Stimulated activated CD4-positive, alpha-beta T cell treated with anti-CD3 and anti-CD28 coated beads, TNF-alpha, amount 100 ng/mL, for 4 hours (primary cell): Measurements from ENCODE around the gene NTF3.

Experiments used
- DNase-seq, 3 experiments: peaks; one replicate each; pipeline ENCODE4 v3.0.0-alpha.2; 2020; ENCODE audit warnings: low read depth in 3 of 3

The NTF3 gene

DNA sequence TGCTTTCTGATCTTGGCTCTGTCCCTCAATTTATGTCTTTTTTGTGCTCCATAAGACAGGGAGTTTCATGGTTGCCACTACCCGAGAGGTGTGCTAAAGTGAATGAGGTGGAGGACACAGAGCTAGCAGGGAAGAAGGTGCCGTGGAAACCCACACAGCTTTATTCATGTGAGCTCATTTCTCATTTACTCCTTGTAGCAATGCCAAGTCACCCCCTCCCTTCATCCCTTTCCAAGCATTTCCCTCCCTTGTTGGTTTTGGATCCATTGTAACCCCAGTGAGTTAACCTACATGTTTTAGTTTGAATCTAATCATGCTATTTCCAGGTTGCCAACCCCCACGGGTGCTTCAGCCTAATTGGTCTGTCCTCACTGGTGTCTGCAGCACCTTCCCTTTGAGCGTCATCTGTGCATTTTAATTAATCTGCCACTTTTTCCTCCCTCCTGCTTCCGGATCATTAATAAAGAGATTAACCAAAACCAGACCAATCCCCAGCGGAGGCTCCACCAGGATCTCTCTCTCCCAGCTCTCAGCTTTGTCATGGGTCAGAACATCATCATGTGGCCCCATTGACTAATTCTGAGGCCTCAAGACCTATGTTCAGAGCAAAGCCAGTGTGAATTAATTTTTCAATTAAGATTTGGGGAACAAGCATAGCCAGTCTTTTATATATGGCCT lies 56.2 kb downstream of the NTF3 start:
- DNase-seq, result no peak

DNA sequence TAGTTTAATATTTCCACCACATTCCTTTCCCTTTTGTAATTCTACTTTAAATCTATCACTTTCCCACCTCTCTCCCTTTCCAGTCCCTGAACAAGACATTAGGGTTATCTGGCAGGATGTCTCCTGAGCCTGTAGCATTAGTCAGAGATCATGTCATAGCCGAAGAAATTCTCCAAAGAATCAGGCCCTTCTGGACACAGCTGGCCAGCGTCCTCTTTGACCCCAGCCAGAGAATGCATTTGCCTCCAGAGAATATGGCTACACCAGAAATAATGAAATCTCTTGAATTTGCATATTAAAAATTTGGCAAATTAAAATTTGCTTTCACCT lies 56.7 kb downstream of the NTF3 start:
- DNase-seq, result no peak

DNA sequence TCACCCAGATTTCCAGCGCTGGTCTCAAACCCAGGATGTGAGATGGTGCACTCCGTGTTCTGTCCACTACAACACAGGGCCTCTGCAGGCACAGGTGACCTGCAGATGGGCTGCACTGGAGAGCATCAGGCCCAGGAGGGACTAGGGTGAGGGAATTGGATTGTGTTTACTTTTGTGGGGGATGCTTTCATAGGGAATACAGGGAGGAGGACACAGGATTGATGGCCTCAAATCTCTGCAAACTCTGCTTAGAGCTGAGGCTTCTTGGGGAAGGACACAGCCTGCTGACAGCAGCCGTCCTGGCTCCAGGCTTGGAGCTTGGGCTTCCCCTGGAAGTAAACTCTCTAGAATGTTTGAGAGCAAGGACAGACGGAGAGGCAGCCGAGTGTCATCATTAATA lies 57.1 kb downstream of the NTF3 start:
- DNase-seq, result no peak

DNA sequence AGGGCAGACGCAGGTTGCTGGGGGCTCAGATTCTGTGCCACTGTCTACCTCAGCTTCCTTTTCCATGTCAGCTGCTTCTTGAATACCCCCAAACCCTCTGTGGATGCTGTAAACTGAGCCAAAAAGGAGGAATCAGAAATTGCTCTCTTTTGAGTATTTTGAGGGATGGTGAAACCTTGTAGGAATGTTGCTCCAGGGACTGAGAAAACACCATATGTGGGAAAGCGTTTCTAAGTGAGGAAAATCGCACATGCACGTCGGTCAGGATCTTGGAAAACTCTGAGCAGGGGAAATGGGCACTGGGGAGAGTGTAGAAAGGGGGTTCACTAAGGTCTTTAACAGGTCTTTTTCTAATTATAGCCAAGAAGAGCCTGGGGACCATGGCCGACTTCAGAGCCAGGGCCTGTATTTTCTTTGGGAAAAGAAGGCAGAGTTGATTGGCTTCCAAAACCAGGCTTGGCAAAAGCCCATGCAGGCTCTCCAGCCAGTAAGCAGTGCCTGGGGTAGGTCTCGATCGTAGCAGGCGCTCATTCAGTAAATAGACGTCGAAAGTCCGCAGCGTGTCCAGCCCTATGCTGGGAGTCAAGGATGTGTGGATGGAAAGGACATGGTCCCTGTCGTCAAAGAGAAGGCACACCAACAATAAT lies 58.0 kb downstream of the NTF3 start:
- DNase-seq, result no peak

DNA sequence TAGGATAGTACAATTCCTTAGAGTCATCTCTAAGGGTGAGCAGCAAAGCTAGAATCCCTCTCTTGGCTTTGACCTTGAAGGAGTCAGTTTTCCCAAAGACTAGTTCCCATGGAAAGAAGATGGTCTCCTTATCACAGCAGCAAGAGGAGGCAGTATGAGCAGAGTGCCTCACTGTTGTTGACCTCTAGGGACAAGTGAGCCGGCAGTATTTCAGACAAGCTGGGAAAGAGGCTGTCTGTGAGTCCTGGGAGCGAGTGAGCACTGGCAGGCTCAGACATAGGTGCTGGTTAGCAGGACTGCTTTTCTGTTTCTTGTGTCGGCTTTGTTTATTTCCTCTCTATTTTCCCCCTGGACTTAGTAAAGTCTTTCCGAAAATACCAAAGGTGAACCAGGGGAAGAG lies 60.7 kb downstream of the NTF3 start:
- DNase-seq, result no peak

DNA sequence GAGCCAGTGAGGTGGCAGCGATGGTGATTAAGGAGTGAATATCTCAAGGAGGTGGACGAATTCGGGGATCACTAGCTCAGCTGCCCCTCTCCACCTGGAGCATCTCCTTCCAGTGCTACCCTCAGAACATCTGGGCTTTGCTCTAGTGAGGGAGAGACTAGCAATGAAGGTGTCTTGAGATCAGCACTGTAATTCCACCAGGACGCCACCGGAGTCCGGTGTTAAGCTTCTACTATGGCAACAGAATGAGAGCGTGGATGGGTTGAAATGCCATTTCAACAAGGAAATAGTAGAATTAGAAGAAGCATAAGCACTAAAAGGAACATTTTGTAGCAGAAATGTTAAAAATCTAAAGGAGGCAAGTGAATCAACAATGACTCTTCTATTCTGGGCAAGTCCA lies 61.1 kb downstream of the NTF3 start:
- no peak for DNase-seq

DNA sequence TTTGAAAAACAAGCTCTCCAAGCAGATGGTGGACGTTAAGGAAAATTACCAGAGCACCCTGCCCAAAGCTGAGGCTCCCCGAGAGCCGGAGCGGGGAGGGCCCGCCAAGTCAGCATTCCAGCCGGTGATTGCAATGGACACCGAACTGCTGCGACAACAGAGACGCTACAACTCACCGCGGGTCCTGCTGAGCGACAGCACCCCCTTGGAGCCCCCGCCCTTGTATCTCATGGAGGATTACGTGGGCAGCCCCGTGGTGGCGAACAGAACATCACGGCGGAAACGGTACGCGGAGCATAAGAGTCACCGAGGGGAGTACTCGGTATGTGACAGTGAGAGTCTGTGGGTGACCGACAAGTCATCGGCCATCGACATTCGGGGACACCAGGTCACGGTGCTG lies 62.4 kb downstream of the NTF3 start:
- no peak for DNase-seq

DNA sequence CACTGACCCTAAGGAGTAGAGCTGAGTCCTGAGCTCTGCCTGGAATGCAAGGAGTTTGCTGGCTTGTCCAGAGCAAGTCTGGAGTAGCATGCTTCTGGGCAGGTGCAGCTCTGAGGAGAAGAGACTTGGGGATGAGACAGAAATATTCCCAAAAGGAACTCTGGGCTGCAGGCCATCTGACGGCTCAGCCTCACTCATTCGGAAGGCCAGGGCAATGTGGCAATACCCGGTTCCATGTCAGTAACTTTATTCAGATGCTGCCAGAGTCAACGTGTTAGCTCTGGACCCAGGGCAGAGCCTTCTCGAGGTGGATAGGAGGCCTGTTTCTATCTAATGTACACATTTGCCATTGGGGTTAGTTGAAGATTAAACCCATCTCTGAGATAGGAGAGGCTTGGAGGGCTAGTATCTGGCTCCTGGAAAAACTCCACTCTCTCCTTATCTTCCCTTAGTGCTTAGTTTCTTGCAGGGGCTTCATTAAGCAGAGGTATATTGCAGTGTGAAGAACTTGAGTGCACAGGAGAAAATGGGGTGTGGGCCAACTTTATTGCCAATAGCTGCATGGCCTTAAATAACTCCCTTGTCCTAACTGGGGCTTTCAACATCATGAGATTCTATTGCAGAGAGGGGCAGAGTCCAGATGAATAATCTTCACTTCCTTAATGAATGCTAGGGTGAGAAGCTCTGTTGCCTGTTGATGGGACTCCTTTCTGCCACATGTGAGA lies 65.6 kb downstream of the NTF3 start:
- no peak for DNase-seq

DNA sequence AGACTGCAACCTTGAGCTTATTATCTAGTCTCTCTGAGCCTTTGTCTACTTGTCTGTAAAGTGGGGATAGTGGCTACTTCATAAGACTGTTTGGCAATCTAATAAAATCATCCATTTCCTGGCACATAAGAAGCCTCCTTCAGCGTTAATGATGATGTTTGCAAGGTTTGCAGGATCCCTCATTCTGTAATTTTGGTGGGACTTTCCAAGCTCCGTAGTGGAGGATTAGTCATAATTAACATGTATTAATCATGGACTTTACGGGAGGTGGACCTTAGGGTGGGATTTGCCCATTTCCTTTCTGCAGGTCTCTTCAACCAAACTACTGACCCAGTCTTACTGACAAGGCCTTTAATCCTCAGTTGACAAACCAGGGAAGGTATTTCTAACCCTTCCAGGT lies 66.2 kb downstream of the NTF3 start:
- no peak for DNase-seq

DNA sequence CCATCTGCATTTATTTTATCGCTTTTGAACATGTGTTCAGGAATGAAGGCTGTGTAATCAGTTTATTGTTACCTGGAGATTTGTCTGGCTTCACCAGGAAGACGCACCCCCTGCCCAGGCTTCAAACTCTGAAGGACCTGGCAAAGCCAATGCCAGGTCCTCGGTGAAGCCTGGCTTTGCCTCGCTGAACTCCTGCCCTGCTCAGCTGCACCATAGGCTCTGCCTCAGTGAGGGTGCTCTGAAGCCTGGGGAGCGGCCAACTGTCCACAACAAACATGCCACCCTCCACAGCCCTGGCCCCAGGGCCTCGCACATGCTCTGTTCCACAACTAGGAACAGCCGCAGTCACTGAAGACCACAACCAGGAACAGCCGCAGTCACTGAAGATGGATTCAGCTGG lies 66.9 kb downstream of the NTF3 start:
- no peak for DNase-seq

DNA sequence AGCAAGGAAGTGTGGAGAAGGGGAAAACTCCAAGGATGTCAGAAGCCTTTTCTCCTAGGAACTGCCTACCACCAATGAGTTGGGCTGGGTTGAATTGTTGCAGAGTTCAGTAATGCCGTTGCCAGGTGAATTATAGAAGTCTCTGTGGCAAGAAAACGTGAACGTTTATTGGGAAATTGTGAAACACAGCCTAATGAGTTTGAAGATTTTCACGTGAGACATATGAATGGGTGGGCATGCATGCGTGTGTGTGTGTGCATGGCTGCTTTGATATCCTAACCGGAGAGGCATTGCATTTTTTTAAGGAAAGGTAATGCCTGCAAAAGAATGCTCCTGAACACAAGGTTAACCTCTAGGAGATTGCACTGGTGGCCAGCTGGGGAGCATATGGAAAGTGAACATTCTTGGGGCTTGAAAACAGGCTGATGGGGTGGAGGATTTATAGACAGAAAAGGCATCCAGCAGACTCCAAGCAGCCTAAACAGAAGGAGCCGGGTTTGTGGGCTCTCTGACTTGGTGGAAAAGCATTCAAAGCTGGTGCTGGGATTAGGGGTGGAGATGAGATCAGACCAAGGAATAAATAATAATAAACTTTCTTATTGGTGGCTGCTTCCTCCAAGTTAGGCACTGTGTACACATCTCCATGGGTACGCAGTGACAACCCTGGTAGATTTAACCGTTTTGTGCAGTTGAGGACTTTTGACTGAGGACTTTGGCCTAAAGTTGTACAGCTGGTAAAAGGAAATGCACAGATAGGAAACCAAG lies 67.8 kb downstream of the NTF3 start:
- DNase-seq, result no peak

DNA sequence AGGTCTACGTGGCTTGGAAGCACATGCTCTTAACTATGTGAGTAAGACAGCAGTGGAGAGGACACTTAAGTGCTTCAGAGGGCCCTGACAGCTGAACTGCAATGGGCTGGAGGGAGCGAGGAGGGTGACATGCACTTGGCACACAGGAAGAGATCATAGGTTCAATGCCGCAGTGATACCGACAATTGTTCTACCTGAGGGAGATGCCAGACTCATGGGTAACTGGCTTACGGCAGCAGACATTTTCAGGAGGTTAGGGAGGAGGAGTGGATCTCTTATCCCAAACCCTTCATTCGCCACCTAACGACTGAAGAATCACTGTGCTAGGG lies 68.4 kb downstream of the NTF3 start:
- no peak for DNase-seq

DNA sequence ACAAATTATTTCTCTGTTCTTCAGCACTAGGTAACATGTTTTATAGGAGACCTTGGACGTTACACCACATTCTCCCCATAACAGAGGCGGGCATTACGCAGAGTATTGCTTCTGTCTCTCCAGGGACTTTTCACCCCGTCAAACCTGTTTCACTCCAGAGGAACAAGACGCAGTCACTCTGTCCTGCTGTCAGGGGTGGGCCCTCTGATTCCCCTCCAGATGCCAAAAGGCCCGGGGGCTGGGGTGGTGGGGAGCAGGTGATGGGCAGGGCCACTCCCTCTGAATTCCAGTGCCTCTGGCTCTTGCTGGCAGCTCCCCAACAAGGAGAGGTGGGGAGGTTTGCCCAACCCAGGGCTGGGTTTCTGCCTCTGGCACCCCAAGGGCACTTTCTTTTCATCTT lies 71.9 kb downstream of the NTF3 start:
- DNase-seq, result no peak

DNA sequence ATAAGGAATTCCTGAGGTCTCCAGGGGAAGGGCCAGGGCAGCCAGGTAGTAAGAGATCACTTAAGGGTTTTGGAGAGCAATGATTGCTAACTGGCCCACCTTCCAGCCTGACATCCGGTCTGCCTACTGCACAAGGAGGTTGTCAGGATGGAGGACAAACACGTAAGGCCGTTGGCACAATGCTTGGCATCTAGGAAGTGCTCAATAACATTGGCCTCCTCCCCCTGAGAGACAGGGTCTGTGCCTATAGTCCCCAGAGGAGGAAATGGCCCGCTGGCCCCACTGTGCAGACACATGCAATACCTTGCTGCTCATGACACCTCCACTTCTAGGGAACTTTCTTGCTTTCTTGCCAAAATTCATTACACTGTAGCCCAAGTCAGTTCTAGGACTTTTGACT lies 73.2 kb downstream of the NTF3 start:
- DNase-seq, result no peak

DNA sequence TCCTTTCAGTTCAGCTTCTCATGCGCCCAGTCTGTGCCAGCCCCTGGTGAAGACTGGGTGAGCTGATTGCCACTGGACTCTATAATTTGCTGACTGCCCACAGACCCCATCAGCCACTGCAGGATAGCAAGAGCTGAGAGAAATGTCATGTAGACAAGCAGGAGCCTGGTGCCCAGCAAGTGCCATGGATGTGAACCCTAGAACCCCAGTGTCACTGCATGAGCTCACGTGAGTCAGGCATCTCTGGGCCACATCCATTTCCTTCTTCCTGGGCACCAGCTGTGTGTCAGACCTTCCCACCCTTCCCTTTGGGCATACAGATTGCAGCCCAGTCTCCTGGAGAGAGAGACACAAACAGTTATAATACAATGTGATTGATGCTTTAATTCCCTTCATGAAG lies 73.8 kb downstream of the NTF3 start:
- DNase-seq, result no peak

DNA sequence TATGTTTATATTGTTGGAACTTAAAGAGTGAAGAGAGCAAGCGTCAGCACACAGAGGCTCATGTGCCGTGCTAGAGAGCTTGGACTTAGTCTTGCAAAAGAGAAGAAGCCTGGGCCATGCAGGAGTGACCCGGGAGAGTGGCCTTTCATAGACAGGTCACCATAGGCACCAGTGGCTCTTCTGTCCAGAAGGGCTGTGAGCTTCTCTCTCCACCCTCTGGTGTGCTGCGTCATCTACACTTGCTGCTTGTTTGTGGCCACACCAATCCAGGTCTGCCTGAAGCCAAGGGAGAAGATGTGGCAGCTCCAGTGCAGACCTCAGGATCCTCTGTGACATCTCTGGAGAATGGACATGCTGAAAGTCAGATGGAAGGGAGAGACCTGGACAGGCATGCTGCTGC lies 74.4 kb downstream of the NTF3 start:
- no peak for DNase-seq

DNA sequence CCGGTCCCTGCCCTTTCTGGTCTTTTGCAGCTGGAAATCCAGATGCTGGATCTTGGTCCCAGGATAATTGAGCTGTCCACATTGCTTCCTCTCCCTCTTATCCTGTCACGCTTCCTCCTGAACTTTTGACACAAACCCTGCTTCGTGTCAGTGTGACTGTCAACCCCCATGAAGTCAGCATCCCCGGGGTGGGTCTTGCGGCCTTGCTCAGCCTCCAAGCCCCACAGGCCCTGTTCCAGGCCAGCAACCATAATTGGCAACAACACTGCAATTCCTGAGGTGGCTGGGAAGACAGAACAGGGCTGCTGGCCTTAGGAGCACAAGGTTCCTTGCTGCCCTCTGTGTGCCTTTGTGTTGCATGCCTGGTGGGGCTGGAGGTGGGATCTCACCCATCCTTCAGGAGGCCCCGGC lies 74.9 kb downstream of the NTF3 start:
- DNase-seq, result no peak

DNA sequence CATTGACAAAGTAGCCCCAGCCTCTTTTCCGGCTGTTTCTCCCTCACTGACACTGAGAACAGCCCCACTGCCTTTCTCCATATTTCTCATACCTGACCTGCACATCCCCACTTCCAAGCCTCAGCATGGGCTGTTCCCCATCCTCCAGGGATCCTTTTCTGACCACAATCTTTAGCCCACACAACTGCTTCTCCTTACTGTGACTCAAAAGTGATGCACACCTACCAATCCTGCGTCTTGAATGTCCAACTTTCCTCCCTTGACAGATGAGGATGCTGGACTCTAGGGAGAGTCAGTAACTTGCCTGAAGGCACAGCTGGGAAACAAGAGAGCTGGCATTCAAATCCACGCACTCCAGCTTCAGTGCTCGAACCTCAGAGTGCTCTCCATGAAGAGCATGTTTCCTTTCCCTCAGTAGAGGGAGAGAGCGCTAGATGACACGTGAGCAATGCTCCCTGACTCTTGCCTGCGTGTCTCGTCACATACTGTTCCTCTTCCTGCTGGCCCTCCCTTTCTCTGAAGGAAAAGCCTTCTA lies 75.6 kb downstream of the NTF3 start:
- DNase-seq, result no peak

DNA sequence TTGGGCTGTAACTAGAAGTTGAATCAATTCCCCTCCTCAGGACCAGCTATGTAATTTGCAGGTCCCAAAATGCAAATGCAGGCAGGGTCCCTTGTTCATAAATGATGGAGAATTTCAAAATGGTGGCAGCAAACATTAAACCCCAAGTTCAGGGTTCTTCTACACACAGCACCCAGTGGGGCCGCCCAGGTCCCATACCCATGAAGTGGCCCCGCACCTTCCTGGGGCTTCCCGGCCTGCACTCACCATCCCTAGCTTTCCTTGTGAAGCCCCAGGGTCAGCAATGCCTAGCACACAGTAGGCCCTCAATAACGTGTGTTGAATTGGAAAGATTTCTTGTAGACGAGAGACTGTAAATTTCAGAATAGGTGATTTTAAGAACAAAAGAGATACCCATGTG lies 76.0 kb downstream of the NTF3 start:
- no peak for DNase-seq

DNA sequence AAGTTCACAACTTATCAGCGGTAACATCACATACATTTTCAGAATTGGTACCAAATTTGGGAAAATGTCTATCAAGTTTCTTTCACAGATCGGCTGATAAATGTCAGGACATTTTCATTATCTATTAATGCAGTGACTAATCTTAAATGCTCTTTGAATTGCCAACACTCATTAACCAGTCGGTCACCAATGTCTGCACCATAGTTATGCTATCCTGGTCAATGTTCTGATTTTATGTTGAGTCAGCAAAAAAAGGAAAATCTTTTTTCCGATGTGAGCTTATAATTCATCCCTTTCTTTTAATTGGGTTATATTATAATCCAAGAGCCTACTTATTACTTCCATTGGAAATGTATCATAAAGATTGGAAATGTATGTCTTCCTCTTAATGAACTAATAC lies 77.2 kb downstream of the NTF3 start:
- no peak for DNase-seq

DNA sequence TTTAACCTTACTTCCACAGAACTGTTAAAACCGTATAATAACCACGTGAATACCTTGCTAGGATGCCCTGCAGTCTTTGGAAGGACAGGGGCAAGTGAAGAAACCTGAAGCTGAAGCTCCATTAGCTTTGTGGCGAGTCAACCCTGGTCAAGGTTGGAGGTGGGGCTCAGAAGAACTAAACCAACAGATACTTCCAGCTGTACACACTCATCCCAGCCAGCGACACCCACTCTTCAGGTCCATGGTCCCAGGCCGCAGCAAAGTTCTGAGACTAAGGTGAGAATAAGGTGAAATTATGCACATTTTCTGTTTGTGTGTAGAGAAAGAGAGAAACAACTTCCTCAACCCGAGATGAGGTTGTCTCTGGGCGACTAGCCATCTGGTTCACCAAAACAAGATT lies 77.6 kb downstream of the NTF3 start:
- DNase-seq, result no peak

DNA sequence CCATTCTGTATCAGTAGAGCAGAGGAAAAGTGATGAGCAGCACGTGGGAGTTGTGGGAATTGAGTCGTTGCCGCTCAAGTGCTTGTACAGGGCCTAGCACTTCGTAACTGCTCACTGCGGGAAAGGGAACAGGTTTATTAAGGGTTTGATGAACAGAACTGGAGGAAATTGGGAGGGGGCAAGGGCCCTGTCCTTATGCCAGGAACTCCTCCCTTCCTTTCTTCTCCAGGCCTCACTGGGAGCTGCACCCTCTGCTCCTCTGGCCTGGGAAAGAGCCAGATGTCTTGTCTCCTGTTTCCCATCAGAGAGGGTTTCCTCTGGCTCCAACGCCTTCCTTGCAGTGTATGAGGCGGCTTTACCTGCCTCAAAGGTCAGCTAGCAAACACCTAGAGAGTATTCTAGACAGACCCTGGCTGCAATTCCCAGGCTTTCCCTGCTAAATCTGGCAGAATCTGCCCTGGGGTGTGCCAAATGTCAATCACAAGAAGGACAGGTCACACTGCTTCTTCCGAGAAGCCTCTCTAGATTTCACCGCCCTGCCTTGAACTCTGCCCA lies 78.4 kb downstream of the NTF3 start:
- no peak for DNase-seq
